ENCODE measurements around the gene ANAPC15. TPM values are rescaled to one million over a fixed set of nuclear protein-coding genes. Genes with fewer than 3 reads are reported as not detected.
A peak's percentile ranks its signal among the peaks of the same experiment; 100 is the strongest.
"Not testable (repeated sequence)": the region's sequence is repeated elsewhere in the genome, so short reads cannot be mapped to it uniquely, and the experiment has no call there.

Gene ANAPC15
- total RNA-seq, 1 donor, result 30.2 TPM

DNA sequence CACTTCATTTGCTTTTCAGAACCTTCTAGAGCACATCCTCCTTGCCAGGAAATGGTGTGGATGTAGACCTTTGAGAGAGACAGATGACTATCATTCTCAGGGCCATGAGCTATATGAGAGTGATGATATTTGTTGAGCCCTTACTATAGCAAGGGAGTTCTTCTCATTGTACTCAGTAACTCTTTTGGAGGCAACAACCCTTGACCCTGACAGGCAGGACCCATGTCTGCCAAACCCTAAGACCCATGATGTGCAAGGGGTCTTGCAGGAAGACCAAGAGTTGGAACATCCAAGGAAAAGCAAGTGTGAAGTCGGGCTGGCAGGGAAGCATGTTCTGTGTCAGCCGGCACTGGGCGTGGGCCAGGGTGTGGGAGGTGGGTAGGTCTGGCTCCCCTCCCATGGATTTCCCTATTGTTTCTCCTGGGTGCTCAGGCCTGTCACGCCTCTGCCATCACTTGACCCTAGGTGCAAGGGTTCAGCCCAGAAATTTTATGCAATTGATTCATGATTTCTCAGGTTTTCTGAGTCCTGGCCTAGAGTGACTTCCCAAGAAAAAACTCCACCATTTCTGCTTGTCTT is 24.3 kb upstream of the ANAPC15 start:
- Histone ChIP-seq H3K4me1 (ENCODE audit: insufficient read depth, low read length) (peaks cover 91% of the 10 kb centered on the region), H3K27me3 (ENCODE audit: insufficient read depth, low read length) (no peaks in the 10 kb centered on the region), H3K9me3 (ENCODE audit: low read depth, low read length) (no peaks in the 10 kb centered on the region), H3K4me3 (ENCODE audit: low read length) (peak overlapping the region; percentile 37)

DNA sequence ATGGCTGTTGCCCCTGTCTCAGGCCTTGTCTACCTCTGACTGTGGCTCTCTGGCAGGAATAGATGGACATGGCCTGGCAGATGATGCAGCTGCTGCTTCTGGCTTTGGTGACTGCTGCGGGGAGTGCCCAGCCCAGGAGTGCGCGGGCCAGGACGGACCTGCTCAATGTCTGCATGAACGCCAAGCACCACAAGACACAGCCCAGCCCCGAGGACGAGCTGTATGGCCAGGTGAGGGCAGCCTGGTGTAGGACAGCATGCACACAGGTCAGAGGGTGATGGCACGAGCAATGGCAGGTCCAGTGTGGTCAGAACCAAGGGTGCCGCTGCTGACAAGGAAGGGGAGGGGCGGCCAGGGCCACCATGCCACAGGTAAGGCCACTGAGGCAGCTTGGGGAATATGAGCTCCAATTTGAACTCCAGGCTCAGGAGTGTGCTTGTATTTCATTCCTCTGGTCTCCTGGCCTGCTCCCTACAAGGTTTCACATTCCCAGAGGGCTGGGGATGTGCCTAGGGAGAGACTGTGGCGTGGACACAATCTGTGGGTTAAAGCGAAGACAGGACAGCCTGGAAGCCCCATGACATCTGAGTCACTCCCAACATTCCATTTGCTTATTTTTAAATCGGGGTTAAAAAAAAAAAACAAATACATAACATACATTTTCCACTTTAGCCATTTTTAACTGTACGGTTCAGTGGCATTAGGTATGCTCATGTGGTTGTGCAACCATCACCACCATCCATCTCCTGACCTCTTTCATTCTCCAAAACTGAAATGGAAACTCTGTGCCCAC is 23.6 kb upstream of the ANAPC15 start:
- Histone ChIP-seq H3K4me3 (ENCODE audit: low read length) (peak overlapping the region; percentile 37), H3K27me3 (ENCODE audit: insufficient read depth, low read length) (no peaks in the 10 kb centered on the region), H3K4me1 (ENCODE audit: insufficient read depth, low read length) (peaks cover 90% of the 10 kb centered on the region)

DNA sequence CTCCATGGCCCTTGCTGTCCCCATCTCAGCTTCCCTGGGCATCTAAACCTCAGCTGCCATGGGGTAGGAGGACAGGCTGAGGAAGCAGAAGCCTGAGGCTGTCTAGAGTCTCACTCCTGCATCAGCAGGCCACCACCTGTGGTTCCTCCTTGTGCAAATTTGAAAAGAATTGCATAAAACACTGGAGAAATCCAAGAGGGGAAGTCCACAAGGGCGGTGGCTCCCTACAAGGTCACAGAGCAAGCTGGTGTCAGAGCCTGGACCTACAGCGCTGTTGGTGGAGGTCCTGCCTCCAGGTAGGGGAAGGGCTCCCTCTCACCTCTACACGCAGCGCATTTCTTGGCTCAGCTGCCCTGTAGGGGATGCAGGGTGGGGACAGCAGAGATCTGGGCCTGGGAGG is 23.0 kb upstream of the ANAPC15 start, which contains the start of gene FOLR3:
Gene FOLR3, plus strand, starts transcription at position 253 of the 400 bp plus-strand sequence. CDS start 228 bp downstream, outside the sequence.
- peak within 1 kb of the TSS; percentile 37 for H3K4me3 ChIP-seq (ENCODE audit: low read length)
- not testable (repeated sequence) for H3K27me3 ChIP-seq (ENCODE audit: insufficient read depth, low read length); H3K9me3 ChIP-seq (ENCODE audit: low read depth, low read length)
- H3K4me1 ChIP-seq (ENCODE audit: insufficient read depth, low read length), result peaks cover 89% of the 10 kb centered on the region

More for the DNA sequence above, 23.6 kb upstream of the ANAPC15 start:
- no peaks in the 10 kb centered on the region for H3K9me3 ChIP-seq (ENCODE audit: low read depth, low read length)

DNA sequence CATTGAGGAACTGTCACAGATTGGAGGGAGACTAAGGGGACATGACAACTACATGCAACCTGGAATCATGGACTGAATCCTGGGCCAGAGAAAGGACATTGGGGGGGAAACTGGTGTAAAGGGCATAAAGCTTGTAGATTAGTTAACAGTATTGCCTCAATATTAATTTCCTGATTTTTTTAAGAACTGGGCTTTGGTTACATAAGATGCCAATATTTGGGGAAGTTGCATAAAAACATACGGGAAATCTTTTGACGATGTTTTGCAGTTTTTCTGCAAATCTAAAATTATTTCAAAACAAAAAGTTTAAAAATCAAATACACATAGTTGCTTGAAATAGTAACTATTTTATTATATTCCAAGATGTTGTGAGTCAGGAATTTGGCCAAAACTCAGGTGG is 20.2 kb upstream of the ANAPC15 start:
- Histone ChIP-seq H3K27me3 (ENCODE audit: insufficient read depth, low read length) (no peaks in the 10 kb centered on the region), H3K4me3 (ENCODE audit: low read length) (no peak overlapping the region), H3K4me1 (ENCODE audit: insufficient read depth, low read length) (peaks cover 62% of the 10 kb centered on the region), H3K9me3 (ENCODE audit: low read depth, low read length) (no peaks in the 10 kb centered on the region)

DNA sequence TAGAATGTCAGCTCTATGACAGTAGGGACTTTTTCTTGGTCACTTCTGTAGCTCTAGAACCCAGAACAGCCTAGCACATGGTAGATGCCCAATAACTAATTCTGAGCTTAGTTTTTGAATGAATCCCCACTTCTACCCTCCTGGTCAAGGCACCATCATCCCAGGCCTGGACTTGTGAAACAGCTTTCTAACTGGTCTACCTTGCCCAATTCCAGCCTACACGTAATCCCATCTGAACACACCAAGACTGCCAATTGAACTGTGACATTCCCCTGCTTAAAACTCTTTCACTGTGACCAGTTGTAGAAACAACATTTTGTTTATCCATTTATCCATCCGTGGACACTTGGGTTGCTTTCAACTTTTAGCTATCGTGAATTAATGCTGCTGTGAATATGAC is 16.9 kb upstream of the ANAPC15 start:
- H3K4me3 ChIP-seq (ENCODE audit: low read length), result no peak overlapping the region
- H3K4me1 ChIP-seq (ENCODE audit: insufficient read depth, low read length), result peaks cover 39% of the 10 kb centered on the region
- no peaks in the 10 kb centered on the region for H3K9me3 ChIP-seq (ENCODE audit: low read depth, low read length)
- no peaks in the 10 kb centered on the region for H3K27me3 ChIP-seq (ENCODE audit: insufficient read depth, low read length)

DNA sequence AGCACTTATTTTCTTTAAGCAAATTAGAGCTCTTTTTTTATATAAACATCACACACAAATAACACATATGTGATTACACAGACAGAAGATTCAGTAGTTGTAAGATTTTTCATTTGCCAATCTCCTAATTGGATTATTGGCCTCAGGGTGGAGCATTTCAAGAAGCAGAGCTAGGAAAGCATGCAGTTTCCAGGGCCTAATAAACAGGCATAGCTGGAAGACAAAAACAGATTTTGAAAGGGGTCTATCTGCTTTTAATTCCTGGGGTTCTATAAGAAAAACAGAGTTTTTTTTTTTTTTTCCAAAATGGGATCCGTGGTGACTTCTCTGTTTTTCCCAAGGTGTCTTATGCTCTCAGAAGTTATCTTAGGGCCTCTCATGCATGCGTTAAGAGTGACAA is 15.4 kb upstream of the ANAPC15 start:
- no peaks in the 10 kb centered on the region for H3K27me3 ChIP-seq (ENCODE audit: insufficient read depth, low read length)
- peaks cover 32% of the 10 kb centered on the region for H3K4me1 ChIP-seq (ENCODE audit: insufficient read depth, low read length)
- no peak overlapping the region for H3K4me3 ChIP-seq (ENCODE audit: low read length)
- no peaks in the 10 kb centered on the region for H3K9me3 ChIP-seq (ENCODE audit: low read depth, low read length)

DNA sequence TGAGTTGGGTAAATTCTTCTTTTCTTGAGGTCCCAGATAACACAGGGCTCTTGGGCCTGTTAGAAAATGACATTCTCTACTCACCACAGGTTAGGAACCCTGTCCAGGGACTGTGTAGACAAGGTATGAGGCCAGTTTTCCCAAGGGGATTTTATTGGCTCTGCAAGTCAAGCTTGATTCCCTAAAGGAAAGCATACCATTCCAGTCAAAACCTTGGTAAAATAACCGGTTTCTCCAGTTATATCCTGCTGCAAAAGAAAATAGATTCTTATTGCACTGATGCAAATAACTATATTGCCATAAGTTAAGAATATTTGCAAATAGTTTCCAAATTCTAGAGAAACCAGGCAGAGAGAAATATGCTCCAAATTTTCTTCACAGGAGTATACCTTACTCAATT is 13.5 kb upstream of the ANAPC15 start:
- H3K4me3 ChIP-seq (ENCODE audit: low read length), result no peak overlapping the region
- no peaks in the 10 kb centered on the region for H3K9me3 ChIP-seq (ENCODE audit: low read depth, low read length)
- peaks cover 16% of the 10 kb centered on the region for H3K4me1 ChIP-seq (ENCODE audit: insufficient read depth, low read length)

DNA sequence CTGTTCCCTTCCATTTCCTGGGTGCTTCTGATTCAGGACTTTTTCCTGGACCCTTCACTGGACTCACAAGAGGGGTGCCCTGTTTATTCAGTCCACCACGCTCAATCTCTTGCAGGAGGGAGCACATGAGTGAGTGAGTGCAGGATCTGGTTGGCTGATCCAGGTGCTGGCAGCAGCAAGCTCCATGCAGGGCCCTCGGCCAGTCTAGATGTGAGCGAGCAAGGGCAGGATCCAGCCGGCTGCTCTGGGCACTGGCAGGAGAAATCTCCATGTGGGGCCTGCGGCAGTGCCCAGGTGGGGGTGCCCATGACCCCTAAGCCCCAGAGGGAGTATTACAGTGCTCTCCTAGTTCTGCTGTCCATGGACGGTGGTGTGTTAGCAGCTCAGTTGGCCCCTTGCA is 11.6 kb upstream of the ANAPC15 start:
- Histone ChIP-seq H3K4me1 (ENCODE audit: insufficient read depth, low read length) (peaks cover 18% of the 10 kb centered on the region), H3K4me3 (ENCODE audit: low read length) (no peak overlapping the region), H3K9me3 (ENCODE audit: low read depth, low read length) (no peaks in the 10 kb centered on the region), H3K27me3 (ENCODE audit: insufficient read depth, low read length) (no peaks in the 10 kb centered on the region)

More for the DNA sequence above, 13.5 kb upstream of the ANAPC15 start:
- no peaks in the 10 kb centered on the region for H3K27me3 ChIP-seq (ENCODE audit: insufficient read depth, low read length)

DNA sequence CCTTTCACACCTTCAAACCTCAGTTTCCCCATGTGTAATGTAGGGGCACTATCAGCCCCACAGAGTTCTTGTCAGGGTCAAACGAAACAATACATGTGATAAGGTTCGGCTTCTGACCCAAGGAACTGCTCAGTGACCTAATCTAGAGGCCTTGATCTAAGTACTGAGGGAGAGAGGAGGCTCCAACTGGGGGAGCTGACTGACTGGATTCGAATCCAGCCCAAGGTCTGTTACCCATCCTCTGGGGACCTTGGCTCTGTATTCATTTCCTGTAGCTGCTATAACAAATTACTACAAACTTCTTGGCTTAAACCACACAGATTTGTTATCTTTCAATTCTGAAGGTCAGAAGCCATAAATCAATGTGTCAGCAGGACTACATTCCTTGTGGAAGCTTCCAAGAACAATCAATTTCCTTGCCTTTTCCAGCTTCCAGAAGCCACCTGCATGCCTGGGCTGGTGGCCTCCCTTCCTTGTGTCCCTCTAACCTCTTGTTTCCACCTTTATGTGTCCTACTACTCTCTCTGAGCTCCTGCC is 10.7 kb upstream of the ANAPC15 start:
- H3K4me1 ChIP-seq (ENCODE audit: insufficient read depth, low read length), result peaks cover 24% of the 10 kb centered on the region
- H3K9me3 ChIP-seq (ENCODE audit: low read depth, low read length), result no peaks in the 10 kb centered on the region
- H3K27me3 ChIP-seq (ENCODE audit: insufficient read depth, low read length), result no peaks in the 10 kb centered on the region
- H3K4me3 ChIP-seq (ENCODE audit: low read length), result no peak overlapping the region

DNA sequence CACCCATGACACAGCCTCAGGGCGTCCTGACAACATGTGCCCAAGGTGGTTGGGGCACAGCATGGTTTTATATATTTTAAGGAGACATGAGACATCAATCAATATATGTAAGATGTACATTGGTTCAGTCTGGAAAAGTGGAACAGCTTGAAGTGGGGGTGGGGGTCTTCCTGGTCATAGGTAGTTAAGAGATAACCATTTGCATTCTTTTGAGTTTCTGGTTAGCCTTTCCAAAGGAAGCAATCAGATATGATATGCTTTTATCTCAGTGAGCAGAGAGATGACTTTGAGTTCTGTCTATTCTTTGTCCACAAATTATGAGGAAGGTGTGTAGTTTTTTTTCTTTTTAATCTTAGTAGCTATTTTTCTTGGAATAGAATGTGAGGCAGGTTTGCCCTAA is 10.1 kb upstream of the ANAPC15 start:
- H3K9me3 ChIP-seq (ENCODE audit: low read depth, low read length), result no peaks in the 10 kb centered on the region
- H3K4me1 ChIP-seq (ENCODE audit: insufficient read depth, low read length), result peaks cover 24% of the 10 kb centered on the region
- no peaks in the 10 kb centered on the region for H3K27me3 ChIP-seq (ENCODE audit: insufficient read depth, low read length)
- no peak overlapping the region for H3K4me3 ChIP-seq (ENCODE audit: low read length)

DNA sequence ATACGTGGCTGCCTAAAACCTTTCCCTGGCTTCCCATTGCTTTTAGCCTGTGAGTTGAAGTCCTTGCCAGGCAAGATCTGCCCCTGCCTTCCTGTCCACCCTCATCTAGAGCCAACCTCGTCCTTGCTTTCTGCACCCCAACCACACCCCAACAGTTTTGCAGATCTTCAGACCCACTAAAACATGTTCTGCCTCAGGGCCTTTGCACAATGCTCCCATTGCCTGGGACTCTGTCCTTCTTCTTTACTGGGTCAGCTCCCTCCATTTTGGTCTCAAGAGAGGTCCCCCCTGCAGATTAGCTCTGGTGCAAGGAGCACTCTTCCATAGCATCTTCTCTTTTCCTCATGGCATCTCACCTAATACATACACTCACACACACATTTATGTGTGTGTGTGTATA is 8.4 kb upstream of the ANAPC15 start:
- H3K9me3 ChIP-seq (ENCODE audit: low read depth, low read length), result no peaks in the 10 kb centered on the region
- H3K27me3 ChIP-seq (ENCODE audit: insufficient read depth, low read length), result no peaks in the 10 kb centered on the region
- no peak overlapping the region for H3K4me3 ChIP-seq (ENCODE audit: low read length)
- H3K4me1 ChIP-seq (ENCODE audit: insufficient read depth, low read length), result peaks cover 32% of the 10 kb centered on the region

DNA sequence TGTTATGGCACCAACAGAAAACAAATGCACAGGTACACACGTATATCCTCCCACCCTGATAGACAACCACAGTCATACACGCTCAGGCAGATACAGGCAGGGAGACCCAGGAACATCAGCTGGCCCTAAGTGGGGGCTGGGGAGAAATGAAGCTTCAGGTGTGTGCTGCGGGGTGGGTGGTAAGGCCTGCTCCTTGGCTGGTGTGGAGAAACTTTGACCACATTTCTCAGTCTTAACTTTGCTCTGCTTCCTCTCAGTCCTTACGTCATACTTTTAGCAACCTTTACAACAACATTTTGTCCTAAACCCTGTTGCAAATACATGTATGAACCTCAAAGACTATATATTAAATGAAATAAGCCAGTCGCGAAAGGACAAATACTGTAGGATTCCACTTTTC is 6.7 kb upstream of the ANAPC15 start:
- H3K27me3 ChIP-seq (ENCODE audit: insufficient read depth, low read length), result no peaks in the 10 kb centered on the region
- no peak overlapping the region for H3K4me3 ChIP-seq (ENCODE audit: low read length)
- peaks cover 26% of the 10 kb centered on the region for H3K4me1 ChIP-seq (ENCODE audit: insufficient read depth, low read length)

DNA sequence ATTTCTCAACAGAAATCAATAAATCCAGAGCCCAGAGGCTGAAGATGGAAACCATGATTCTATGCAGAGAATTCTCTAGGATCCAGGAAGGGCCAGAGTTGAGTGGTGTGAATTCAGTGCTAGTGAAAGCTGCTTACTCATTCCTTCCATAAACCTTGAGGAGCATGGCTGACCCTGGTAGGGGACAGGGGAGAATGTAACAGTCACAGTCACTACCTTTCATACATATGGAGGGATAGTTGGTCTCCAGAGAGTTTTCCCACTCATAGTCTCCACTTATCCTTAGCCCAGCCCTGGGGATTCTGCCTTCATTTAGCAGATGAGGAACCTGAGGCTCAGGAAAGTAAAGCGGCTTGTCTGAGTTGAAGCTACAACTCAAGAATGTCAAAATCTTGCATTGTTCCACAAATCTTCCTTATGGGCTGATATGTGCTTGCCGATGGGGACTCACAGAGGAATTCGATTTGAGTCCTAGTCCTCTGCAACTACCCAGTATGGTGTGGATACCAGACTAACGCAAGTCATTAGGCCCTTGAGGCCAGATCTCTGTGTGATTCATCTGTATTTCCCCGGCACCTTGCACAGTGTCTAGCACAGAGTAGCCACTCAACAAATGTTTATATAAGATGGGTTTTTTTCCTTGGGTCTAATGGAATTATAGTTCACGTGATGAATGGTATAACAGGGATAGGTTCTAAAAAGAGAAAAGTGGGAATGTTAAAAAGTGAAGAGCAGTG is 3.7 kb upstream of the ANAPC15 start:
- Histone ChIP-seq H3K27me3 (ENCODE audit: insufficient read depth, low read length) (no peaks in the 10 kb centered on the region), H3K4me1 (ENCODE audit: insufficient read depth, low read length) (peaks cover 41% of the 10 kb centered on the region), H3K9me3 (ENCODE audit: low read depth, low read length) (no peaks in the 10 kb centered on the region), H3K4me3 (ENCODE audit: low read length) (no peak overlapping the region)

More for the DNA sequence above, 6.7 kb upstream of the ANAPC15 start:
- H3K9me3 ChIP-seq (ENCODE audit: low read depth, low read length), result no peaks in the 10 kb centered on the region

DNA sequence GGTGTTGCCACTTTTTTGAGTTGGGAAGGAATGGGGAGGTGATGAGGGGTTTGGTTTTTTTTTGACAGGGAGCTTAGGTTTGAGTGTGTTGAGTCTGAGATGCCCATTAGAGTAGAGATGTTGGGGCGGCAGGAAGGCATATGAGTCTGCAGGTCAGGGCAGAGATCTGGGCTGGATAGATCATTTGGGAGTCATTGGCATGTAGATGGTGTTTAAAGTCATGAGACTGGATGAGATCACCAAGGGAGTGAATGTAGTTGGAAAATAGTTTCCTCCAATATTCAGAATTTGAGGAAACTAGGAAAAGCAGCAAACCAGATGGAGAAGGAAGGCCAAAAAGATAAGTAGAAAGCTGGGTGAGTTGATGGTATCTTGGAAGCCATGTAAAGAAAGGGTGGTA is 2.1 kb upstream of the ANAPC15 start:
- Histone ChIP-seq H3K9me3 (ENCODE audit: low read depth, low read length) (no peaks in the 10 kb centered on the region), H3K4me1 (ENCODE audit: insufficient read depth, low read length) (peaks cover 41% of the 10 kb centered on the region), H3K27me3 (ENCODE audit: insufficient read depth, low read length) (no peaks in the 10 kb centered on the region), H3K4me3 (ENCODE audit: low read length) (no peak overlapping the region)
